GM15510 (cell line): ENCODE results near the gene SCAMP2.

Experiments
- POLR2A ChIP-seq: IDR thresholded peaks from 3 replicates; pipeline ENCODE4 v1.6.1; 2011; ENCODE audit warnings: borderline replicate concordance; ENCODE audit not compliant: insufficient read length; ENCODE audit errors: extremely low read depth

SCAMP2 gene

DNA sequence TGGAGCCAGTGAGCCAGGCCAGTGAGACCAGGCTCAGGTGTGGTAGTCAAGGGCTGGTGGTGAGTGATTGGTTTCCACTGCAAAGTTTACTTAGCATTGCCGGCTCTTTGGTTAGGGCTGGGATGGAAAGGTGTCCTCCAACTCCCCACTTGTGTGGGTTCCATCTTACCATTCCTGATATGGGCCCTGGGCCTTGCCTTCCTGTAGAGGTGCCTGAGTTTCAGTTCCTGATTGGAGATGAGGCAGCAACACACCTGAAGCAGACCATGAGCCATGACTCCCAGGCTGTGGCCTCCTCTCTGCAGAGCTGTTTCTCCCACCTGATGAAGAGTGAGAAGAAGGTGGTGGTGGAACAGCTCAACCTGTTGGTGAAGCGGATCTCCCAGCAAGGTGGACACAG is 19.8 kb upstream of the SCAMP2 start:
- no peak for TF ChIP-seq POLR2A

DNA sequence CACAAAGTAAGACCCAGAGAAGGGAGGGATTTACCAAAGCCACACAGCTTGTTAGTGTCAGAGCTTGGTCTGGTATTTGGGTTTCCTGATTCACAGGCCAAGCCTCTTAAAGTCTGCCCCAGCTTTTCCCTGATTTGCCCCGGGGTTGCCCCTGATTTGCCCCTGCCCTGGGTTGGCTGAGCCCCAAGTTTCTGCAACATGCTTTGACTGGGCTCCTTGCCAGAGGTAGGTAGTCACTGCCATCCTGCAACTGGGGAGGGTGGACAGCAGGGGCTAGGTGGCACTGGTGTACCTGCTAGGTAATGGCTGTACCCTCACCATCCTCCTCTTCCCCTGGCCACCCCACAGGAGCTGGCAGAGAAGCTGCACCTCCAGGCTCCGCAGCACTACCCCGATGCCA is 19.1 kb upstream of the SCAMP2 start:
- no peak for TF ChIP-seq POLR2A

DNA sequence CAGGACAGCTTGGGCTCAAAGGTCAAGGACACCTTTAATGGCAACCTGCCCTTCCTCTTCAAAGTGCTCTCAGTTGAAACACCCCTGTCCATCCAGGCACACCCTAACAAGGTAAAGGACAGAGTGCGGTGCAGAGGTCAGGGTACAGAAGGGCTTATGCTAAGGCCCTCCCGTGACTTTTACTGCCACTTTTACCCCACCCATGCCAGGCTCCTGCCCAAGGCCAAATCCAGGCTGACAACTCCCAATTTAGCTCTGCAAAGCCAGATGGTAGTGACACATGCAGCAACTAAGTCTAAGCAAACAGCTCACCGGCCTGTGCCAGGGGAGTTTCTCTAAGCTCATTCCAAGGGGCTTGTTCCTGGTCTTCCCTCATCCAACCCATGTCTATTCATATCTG is 18.3 kb upstream of the SCAMP2 start:
- no peak for TF ChIP-seq POLR2A

GRCh38 chr15:74890665-74890960 is 17.4 kb upstream of the SCAMP2 start:
- TF ChIP-seq POLR2A: no peak

DNA sequence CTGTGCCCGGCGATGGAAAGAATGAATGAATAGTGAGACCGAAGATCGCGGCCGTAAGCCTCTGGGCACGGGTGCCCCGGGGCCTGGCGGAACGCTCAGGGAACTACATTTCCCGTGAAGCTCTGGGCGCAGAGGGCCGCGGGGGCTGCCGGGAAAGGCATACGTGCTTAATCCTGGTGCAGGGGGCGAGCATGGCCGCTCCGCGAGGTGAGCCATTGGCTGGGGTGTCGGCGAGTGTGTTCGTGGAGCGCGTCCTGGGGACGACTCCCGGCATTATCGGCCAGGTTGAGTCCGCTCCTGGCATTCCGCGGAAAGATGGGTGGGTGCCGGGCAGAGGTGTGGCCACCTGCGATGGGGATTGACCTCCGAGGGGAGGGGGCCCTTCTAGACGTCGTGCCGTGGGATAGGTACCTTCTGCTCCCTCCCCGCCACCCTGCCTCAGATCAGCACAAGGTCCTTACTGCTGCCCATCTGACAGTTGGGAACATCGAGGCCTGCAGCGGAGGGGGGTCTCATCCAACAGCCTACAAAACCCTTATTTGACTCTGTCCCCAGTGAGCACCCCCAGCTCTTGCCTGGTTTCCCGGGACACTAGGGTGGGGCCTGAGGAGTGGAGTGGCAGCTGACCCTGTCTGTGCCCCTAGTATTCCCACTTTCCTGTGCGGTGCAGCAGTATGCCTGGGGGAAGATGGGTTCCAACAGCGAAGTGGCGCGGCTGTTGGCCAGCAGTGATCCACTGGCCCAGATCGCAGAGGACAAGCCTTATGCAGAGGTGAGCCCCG is 16.9 kb upstream of the SCAMP2 start, which contains the start of gene MPI:
Gene MPI, plus strand, starts transcription at position 160 of the 782 bp plus-strand sequence. Its CDS starts 32 bp downstream, at position 192.
- TF ChIP-seq POLR2A: peak; percentile 97

DNA sequence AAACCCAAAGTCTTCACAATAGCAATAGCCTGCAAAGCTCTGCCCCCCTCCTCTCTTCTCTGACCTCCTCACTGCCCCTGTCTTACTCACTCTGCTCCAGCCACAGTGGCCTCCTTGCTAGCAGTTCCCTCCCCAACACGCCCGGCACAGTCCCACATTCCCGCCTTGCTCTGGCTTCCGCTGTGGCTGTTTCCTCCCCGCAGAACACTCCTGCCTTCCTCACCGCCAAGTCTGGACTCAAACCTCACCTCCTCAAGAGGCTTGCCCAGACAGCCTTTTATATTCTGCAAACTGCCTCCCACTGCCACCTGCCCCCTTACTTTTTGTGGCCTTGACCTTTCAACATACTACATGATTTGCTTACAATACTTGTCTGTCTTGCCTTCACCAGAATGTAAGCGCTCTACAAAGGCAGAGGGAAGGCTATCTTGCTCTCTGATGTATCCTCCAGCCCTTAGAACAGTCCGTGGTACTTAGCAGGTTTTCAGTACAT is 16.3 kb upstream of the SCAMP2 start:
- no peak for TF ChIP-seq POLR2A

GRCh38 chr15:74888716-74889115 is 15.6 kb upstream of the SCAMP2 start:
- no peak for TF ChIP-seq POLR2A

DNA sequence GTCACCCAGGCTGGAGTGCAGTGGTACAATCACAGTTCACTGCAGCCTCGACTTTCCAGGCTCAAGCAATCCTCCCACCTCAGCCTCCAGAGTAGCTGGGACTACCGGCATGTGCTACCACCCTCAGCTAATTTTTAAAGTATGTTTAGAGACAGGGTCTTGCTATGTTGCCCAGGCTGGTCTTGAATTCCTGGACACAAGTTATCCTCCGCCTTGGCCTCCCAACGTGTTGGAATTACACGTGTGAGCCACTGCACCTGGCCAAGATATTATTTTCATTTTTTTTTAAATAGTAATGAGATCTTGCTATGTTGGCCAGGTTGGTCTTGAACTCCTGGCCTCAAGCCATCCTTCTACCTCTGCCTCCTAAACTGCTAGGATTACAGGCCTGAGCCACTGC is 12.3 kb upstream of the SCAMP2 start:
- no peak for TF ChIP-seq POLR2A

DNA sequence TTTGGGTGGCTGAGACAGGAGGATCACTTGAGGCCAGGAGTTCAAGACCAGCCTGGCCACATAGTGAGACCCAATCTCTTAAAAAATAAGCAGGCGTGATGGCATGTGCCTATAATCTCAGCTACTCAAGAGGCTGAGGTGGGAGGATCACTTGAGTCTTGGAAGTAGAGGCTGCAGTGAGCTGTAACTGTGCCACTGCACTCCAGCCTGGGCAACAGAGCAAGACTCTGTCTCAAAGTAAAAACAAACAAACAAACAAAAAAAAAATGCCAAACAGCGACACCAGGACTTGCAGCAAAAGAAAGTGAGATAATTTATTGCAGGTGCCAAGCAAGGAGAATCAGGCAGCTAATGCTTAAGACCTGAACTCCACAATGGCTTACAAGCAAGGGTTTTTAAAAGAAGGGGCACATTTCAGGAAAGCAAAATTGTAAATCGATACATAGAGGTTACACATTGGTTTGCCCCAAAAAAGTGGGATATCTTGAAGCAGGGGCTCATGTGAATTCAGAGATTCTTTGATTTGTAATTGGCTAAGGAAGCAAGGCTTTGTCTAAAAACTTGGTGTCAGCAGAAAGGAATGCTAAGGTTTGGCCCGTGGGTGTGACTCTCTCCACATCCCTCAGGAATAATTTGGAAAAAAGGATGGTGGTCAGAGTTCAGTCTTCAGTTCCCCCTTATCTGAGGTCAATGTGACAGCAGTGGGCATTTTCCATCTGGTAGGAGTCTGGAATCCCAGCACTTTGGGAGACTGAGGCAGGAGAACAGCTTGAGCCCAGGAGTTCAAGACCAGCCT is 11.5 kb upstream of the SCAMP2 start:
- no peak for TF ChIP-seq POLR2A

- TF ChIP-seq POLR2A: no peak
Measured at GRCh38 chr15:74882528-74882927, 9.4 kb upstream of the SCAMP2 start.

GRCh38 chr15:74878273-74878672 is 5.1 kb upstream of the SCAMP2 start:
- no peak for TF ChIP-seq POLR2A

GRCh38 chr15:74873756-74874424 is 725 bp upstream of the SCAMP2 start:
- TF ChIP-seq POLR2A: no peak

GRCh38 chr15:74872702-74873035 is 496 bp downstream of the SCAMP2 start:
- TF ChIP-seq POLR2A: no peak

- no peak for TF ChIP-seq POLR2A
Measured at GRCh38 chr15:74870436-74871215, 2.5 kb downstream of the SCAMP2 start.
